OCI-LY3 (cell line): ENCODE data around the gene TEX35.

Experiments
- CTCF ChIP-seq: fragments of 200-600, 300-600 bp; sonication (generic); IDR thresholded peaks from 2 replicates; pipeline ENCODE4 v1.5.1; 2014; ENCODE audit warnings: antibody characterized with exemption, low read length, low read depth
- EZH2phosphoT487 ChIP-seq: fragments of 200-600 bp; shearing (Covaris generic); IDR thresholded peaks from 2 replicates; pipeline ENCODE4 v1.6.1; 2018; ENCODE audit warnings: antibody characterized with exemption, mixed run types, low read depth

GRCh38 chr1:178543290-178543607, 30.3 kb downstream of the TEX35 start:
- TF ChIP-seq CTCF (no peak), EZH2phosphoT487 (no peak)
